Pancreas (tissue), 10 donors: Measurements from ENCODE around the gene CHD5. TPM values are rescaled to one million over a fixed set of nuclear protein-coding genes. Genes with fewer than 3 reads are reported as not detected.
"Not testable (repeated sequence)": the region's sequence is repeated elsewhere in the genome, so short reads cannot be mapped to it uniquely, and the experiment has no call there.

Experiments used
- ATAC-seq, 4 donors: fragments of 200-7000 bp; cut with Tn5 transposase; one replicate each; pipeline versions ENCODE4 v1.8.0 to v1.9.1; 2020; ENCODE audit warnings: mild to moderate bottlenecking in 4 of 4, moderate library complexity in 4 of 4
- DNase-seq, 6 donors: peaks; one replicate each; pipeline ENCODE4 v3.0.0-alpha.2; 2020
- FAIRE-seq: peaks from 2 replicates; lab custom pipeline; 2012; peaks lifted over from hg19 to GRCh38; lab: Jason Lieb, UNC
- H3K27ac ChIP-seq, 4 donors: fragments of 200-600 bp; sonication (generic); 1 replicate in 3 of 4; 2 replicates in 1 of 4; pipeline versions ENCODE4 v1.5.0 to v1.8.0; 2020
- H3K27me3 ChIP-seq, 4 donors: fragments of 200-600 bp; one replicate each; pipeline ENCODE4 v1.8.0; 2021
- H3K36me3 ChIP-seq, 3 donors: fragments of 200-600 bp; sonication (generic) in 1 of 3; one replicate each; pipeline versions ENCODE4 v1.5.0 to v1.8.0; 2020 to 2021
- H3K4me1 ChIP-seq, 3 donors: fragments of 200-600 bp; one replicate each; pipeline ENCODE4 v1.8.0; 2021
- H3K4me3 ChIP-seq, 4 donors: fragments of 200-600 bp; sonication (generic) in 2 of 4; one replicate each; pipeline versions ENCODE4 v1.5.0 to v1.8.0; 2020 to 2021
- H3K9me3 ChIP-seq, 4 donors: fragments of 200-600 bp; one replicate each; pipeline ENCODE4 v1.8.0; 2021
- CTCF ChIP-seq, 4 donors: fragments of 200-600 bp; sonication (generic) in 3 of 4; IDR thresholded peaks; one replicate each; pipeline versions ENCODE4 v1.5.0 to v1.8.0; 2021; ENCODE audit warnings: antibody characterized with exemption in 4 of 4
- WGBS, 2 donors: extraction: QIAGEN DNeasy Blood & Tissue Kit; methylation state at CpG; one replicate each; pipeline ENCODE4 v1.1.7; 2013; 5-methylcytosine and 5-hydroxymethylcytosine counted together
- intact Hi-C, 3 donors: fragments of 100-400 bp; cut with DNase I; formaldehyde crosslinking; loops; one replicate each; pipeline versions ENCODE4 v1.11.1 to v1.14.2; 2022
- polyA plus RNA-seq, 2 donors: library from polyadenylated mRNA; stranded (reverse); fragments of 200-250 nt; gene quantifications; one replicate each; pipeline ENCODE4 v1.2.3, GENCODE V29; 2013
- total RNA-seq, 6 donors: library from RNA; stranded (reverse); fragmentation: NEBNext Ultra II Directional in 4 of 6; extraction: Animal tissue kit (Norgen Biotek cat#: 25700) in 4 of 6; gene quantifications; one replicate each; pipeline versions ENCODE4 v1.2.1 to v1.2.4, GENCODE V29; 2021 to 2023
- donor health status: healthy with polysubstance abuse.
- donor health status: DM: no; HTN: no; CAD: no; lungs with moderate emphysema.
- donor health status: DM: no; HTN: no; CAD: no.
- donor health status: control.
- donor health status: control.
- donor health status: Bipolar disorder and iron deficiency.
- donor health status: DM: yes; HTN: yes; CAD: no.
- donor health status: DM: no; HTN: no; CAD: no.
- donor health status: DM: no; HTN: no; CAD: no.
- donor health status: DM: yes; HTN: yes; CAD: no.

Gene CHD5
- total and polyA plus RNA-seq, 8 donors, result 0.09 to 2.9 (median 0.40) TPM

GRCh38 chr1:6081901-6082300 is 98.2 kb downstream of the CHD5 start:
- WGBS, 2 donors, result 63 to 65% methylated on average over 12 of the region's 12 CpGs
- no peak for DNase-seq
- H3K4me1 ChIP-seq, result no peaks in the 10 kb centered on the region
- intact Hi-C loops, result no loop called here
- H3K27ac ChIP-seq, result no peak overlapping the region
- H3K9me3 ChIP-seq, result no peaks in the 10 kb centered on the region
- no peak for FAIRE-seq
- H3K4me3 ChIP-seq, result no peak overlapping the region
- no peaks in the 10 kb centered on the region for H3K27me3 ChIP-seq
- no peak for ATAC-seq
- H3K36me3 ChIP-seq, result no peaks in the 10 kb centered on the region
- no peak for TF ChIP-seq CTCF (IDR thresholded peaks at IDR 0.05)

- no peak for ATAC-seq
- WGBS, 2 donors, result 36 to 43% methylated on average over 12 of the region's 12 CpGs
- no peak for DNase-seq
Observed at GRCh38 chr1:6080469-6080868, 99.7 kb downstream of the CHD5 start.

GRCh38 chr1:6077919-6078318 is 102.2 kb downstream of the CHD5 start:
- intact Hi-C loops, result no loop called here
- Histone ChIP-seq H3K4me3 (no peak overlapping the region), H3K9me3 (no peaks in the 10 kb centered on the region), H3K27ac (no peak overlapping the region), H3K27me3 (no peaks in the 10 kb centered on the region), H3K4me1 (no peaks in the 10 kb centered on the region), H3K36me3 (no peaks in the 10 kb centered on the region)
- DNase-seq (no peak), FAIRE-seq (no peak), ATAC-seq (no peak)
- WGBS, 2 donors, result 76 to 87% methylated on average over 16 of the region's 16 CpGs
- TF ChIP-seq CTCF (IDR thresholded peaks at IDR 0.05), result no peak

More at GRCh38 chr1:6080469-6080868, 99.7 kb downstream of the CHD5 start:
- no peaks in the 10 kb centered on the region for H3K27me3 ChIP-seq
- no peak for FAIRE-seq
- no peak for TF ChIP-seq CTCF (IDR thresholded peaks at IDR 0.05)
- H3K36me3 ChIP-seq, result no peaks in the 10 kb centered on the region
- no peaks in the 10 kb centered on the region for H3K9me3 ChIP-seq
- H3K4me3 ChIP-seq, result no peak overlapping the region
- intact Hi-C loops, result no loop called here
- no peaks in the 10 kb centered on the region for H3K4me1 ChIP-seq
- no peak overlapping the region for H3K27ac ChIP-seq

- no peak for TF ChIP-seq CTCF (IDR thresholded peaks at IDR 0.05)
- no peak for DNase-seq
Observed at GRCh38 chr1:6077506-6077905, 102.6 kb downstream of the CHD5 start.

GRCh38 chr1:6077061-6077460 is 103.1 kb downstream of the CHD5 start:
- DNase-seq, H3K27me3 ChIP-seq, ATAC-seq, intact Hi-C loops, FAIRE-seq, H3K36me3 ChIP-seq, H3K9me3 ChIP-seq, H3K4me1 ChIP-seq, H3K4me3 ChIP-seq, H3K27ac ChIP-seq: not testable (repeated sequence)
- 68 to 71% methylated on average over 8 of the region's 8 CpGs for WGBS, 2 donors

More at GRCh38 chr1:6077506-6077905, 102.6 kb downstream of the CHD5 start:
- Histone ChIP-seq H3K27ac (no peak overlapping the region), H3K4me3 (no peak overlapping the region), H3K9me3 (no peaks in the 10 kb centered on the region), H3K27me3 (no peaks in the 10 kb centered on the region), H3K4me1 (no peaks in the 10 kb centered on the region), H3K36me3 (no peaks in the 10 kb centered on the region)
- intact Hi-C loops, result no loop called here
- FAIRE-seq, result no peak
- 43 to 51% methylated on average over 19 of the region's 19 CpGs for WGBS, 2 donors
- no peak for ATAC-seq
